GM12872 (cell line): ENCODE measurements around the gene PRMT1.

Source experiments
- TF ChIP-seq, protein P1 (sequence below): IDR thresholded peaks from 3 replicates; pipeline ENCODE4 v1.5.1; 2011; ENCODE audit warnings: low read depth, mild to moderate bottlenecking, low read length, moderate library complexity; ENCODE audit not compliant: insufficient read depth

The PRMT1 gene

DNA sequence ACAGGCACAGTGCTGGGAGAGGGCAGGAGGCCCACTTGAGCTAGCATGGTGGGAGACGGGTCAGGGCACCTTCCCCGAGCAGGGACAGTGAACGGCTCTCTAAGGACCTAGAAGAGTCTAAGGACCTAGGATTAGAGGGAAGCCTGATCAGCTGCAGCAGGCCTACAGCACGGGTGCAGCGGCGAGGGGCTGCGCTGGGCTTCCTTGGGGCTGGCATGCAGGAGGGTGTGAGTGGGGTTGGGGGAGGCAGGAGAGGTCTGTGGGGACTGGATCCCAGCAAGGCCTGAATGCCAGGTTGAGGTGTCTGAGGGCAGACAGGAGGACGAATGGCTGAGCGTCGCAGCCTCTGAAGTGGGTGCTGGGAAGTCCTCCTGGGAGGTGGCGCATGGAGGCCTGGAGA, 31.5 kb upstream of the PRMT1 start:
- TF ChIP-seq, protein P1, sequence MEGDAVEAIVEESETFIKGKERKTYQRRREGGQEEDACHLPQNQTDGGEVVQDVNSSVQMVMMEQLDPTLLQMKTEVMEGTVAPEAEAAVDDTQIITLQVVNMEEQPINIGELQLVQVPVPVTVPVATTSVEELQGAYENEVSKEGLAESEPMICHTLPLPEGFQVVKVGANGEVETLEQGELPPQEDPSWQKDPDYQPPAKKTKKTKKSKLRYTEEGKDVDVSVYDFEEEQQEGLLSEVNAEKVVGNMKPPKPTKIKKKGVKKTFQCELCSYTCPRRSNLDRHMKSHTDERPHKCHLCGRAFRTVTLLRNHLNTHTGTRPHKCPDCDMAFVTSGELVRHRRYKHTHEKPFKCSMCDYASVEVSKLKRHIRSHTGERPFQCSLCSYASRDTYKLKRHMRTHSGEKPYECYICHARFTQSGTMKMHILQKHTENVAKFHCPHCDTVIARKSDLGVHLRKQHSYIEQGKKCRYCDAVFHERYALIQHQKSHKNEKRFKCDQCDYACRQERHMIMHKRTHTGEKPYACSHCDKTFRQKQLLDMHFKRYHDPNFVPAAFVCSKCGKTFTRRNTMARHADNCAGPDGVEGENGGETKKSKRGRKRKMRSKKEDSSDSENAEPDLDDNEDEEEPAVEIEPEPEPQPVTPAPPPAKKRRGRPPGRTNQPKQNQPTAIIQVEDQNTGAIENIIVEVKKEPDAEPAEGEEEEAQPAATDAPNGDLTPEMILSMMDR: no peak

DNA sequence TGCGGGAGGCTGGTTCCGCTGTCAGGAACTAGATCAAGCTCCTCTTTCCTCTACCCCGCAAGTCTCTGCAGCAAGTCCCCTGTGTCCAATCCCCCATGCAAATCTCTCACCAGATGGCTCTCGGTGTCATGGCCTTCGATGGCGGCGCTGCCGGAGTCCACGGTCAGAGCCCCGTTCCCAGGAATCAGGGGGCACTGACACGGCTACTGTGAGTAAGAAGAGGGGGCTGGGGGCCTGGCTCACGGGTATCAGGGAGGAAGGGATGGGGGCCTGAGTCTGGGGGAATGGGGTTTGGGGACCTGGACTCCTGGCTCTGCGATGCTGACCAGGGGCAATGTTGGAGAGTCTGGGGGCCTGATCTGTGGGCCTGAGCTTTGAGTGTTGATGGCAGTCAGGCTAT, 31.1 kb upstream of the PRMT1 start:
- TF ChIP-seq, protein P1: no peak

DNA sequence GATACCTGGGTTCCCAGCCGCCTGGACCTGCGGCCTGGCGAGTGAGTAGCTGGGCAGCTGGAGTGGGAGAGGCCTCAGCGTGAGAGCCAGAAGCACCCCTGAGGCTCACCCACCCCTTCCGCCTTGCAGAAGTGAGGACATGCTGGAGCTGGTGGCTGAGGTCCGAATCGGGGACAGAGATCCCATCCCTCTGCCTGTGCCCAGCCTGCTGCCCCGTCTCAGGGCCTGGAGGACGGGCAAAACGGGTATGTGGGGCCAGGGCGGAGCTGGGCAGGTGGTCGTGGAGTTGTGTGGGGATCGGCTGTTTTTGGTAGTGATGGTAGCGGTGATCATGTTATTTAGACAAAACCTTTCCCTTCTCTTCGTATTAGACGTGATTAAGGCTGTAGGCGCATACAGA, 30.5 kb upstream of the PRMT1 start:
- TF ChIP-seq, protein P1: no peak

DNA sequence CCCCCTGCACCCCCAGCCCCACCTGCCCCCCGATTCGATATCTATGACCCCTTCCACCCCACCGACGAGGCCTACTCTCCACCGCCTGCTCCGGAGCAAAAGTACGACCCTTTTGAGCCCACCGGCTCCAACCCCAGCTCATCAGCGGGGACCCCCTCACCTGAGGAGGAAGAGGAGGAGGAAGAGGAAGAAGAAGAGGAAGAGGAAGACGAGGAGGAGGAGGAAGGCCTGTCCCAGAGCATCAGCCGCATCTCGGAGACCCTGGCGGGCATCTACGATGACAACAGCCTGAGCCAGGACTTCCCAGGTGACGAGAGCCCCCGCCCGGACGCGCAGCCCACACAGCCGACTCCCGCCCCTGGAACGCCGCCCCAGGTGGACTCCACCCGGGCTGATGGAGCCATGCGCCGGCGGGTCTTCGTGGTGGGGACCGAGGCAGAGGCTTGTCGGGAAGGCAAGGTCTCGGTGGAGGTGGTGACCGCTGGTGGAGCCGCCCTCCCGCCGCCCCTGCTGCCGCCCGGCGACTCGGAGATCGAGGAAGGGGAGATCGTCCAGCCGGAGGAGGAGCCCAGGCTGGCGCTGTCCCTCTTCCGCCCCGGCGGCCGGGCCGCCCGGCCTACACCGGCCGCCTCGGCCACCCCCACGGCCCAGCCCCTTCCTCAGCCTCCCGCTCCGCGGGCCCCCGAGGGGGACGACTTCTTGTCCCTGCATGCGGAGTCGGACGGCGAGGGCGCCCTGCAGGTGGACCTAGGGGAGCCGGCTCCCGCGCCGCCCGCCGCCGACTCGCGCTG, 25.8 kb upstream of the PRMT1 start:
- TF ChIP-seq, protein P1: no peak

DNA sequence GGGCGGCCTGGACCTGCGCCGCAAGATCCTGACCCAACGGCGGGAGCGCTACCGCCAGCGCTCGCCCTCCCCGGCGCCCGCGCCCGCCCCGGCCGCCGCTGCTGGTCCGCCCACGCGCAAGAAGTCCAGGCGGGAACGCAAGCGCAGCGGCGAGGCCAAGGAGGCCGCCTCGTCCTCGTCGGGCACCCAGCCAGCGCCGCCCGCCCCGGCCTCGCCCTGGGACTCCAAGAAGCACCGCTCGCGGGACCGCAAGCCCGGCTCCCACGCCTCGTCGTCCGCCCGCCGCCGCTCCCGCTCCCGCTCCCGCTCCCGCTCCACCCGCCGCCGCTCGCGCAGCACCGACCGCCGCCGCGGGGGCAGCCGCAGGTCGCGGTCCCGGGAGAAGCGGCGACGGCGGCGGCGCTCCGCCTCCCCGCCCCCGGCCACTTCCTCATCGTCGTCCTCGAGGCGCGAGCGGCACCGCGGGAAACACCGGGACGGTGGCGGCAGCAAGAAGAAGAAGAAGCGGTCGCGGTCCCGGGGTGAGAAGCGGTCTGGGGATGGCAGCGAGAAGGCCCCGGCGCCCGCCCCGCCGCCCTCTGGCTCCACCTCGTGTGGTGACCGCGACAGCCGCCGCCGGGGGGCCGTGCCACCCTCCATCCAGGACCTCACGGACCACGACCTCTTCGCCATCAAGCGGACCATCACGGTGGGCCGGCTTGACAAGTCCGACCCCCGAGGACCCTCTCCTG, 25.1 kb upstream of the PRMT1 start:
- TF ChIP-seq, protein P1: no peak

DNA sequence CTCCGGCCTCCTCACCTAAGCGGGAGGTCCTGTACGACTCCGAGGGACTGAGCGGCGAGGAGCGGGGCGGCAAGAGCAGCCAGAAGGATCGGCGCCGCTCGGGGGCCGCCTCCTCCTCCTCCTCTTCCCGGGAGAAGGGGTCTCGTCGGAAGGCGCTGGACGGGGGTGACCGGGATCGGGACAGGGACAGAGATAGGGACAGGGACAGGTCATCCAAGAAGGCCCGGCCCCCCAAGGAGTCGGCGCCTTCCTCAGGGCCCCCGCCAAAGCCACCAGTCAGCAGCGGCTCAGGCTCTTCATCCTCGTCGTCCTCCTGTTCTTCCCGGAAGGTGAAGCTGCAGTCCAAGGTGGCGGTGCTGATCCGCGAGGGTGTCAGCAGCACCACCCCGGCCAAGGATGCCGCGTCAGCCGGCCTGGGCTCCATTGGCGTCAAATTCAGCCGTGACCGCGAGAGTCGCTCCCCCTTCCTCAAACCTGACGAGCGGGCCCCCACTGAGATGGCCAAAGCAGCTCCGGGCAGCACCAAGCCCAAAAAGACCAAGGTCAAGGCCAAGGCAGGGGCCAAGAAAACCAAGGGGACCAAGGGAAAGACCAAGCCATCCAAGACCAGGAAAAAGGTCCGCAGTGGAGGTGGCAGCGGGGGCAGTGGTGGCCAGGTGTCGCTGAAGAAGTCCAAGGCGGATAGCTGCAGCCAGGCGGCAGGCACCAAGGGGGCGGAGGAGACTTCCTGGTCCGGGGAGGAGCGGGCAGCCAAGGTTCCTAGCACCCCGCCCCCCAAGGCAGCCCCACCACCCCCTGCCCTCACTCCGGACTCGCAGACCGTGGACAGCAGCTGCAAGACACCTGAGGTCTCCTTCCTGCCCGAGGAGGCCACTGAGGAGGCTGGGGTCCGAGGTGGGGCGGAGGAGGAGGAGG, 24.3 kb upstream of the PRMT1 start:
- TF ChIP-seq, protein P1: no peak

DNA sequence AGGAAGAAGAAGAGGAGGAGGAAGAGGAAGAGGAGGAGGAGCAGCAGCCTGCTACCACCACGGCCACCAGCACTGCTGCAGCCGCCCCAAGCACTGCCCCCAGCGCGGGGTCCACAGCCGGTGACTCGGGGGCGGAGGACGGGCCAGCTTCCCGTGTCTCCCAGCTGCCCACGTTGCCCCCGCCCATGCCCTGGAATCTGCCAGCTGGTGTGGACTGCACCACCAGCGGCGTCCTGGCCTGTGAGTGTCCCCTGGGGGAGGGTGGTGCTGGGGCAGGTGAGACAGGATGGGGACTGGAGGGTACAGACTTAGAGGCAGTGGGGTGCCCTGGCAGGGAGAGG, 23.6 kb upstream of the PRMT1 start:
- TF ChIP-seq, protein P1: no peak
